ENCODE results near the gene MBD5.

- TF ChIP-seq, protein P1, sequence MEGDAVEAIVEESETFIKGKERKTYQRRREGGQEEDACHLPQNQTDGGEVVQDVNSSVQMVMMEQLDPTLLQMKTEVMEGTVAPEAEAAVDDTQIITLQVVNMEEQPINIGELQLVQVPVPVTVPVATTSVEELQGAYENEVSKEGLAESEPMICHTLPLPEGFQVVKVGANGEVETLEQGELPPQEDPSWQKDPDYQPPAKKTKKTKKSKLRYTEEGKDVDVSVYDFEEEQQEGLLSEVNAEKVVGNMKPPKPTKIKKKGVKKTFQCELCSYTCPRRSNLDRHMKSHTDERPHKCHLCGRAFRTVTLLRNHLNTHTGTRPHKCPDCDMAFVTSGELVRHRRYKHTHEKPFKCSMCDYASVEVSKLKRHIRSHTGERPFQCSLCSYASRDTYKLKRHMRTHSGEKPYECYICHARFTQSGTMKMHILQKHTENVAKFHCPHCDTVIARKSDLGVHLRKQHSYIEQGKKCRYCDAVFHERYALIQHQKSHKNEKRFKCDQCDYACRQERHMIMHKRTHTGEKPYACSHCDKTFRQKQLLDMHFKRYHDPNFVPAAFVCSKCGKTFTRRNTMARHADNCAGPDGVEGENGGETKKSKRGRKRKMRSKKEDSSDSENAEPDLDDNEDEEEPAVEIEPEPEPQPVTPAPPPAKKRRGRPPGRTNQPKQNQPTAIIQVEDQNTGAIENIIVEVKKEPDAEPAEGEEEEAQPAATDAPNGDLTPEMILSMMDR (IDR thresholded peaks at IDR 0.05), result no peak
- TF ChIP-seq CBFB (CRISPR knock-in tag; IDR thresholded peaks at IDR 0.05; ENCODE audit: low read depth) (no peak), NR2C2 (CRISPR knock-in tag; IDR thresholded peaks at IDR 0.05) (no peak), USF1 (CRISPR knock-in tag; IDR thresholded peaks at IDR 0.05) (no peak)
- TF ChIP-seq, protein P2, sequence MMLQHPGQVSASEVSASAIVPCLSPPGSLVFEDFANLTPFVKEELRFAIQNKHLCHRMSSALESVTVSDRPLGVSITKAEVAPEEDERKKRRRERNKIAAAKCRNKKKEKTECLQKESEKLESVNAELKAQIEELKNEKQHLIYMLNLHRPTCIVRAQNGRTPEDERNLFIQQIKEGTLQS (CRISPR knock-in tag; conservative IDR thresholded peaks at IDR 0.05), result no peak
These were observed 236.4 kb downstream of the MBD5 start for GRCh38 chr2:148257276-148257675.
